Ishikawa (cell line): ENCODE results near the gene IP6K3.

ENCODE experiments used
- CEBPB ChIP-seq: IDR thresholded peaks from 2 replicates; pipeline ENCODE4 v1.6.1; 2012
- CREB1 ChIP-seq: IDR thresholded peaks from 2 replicates; pipeline ENCODE4 v1.6.1; 2012; ENCODE audit warnings: low read depth
- EGR1 ChIP-seq: IDR thresholded peaks from 2 replicates; pipeline ENCODE4 v1.6.1; 2012
- EP300 ChIP-seq: IDR thresholded peaks from 2 replicates; pipeline ENCODE4 v1.6.1; 2012; ENCODE audit warnings: borderline replicate concordance
- FOXM1 ChIP-seq: IDR thresholded peaks from 2 replicates; pipeline ENCODE4 v1.6.1; 2012; ENCODE audit warnings: low read depth, borderline replicate concordance
- NFIC ChIP-seq: IDR thresholded peaks from 2 replicates; pipeline ENCODE4 v1.6.1; 2012
- RAD21 ChIP-seq: IDR thresholded peaks from 2 replicates; pipeline ENCODE4 v1.6.1; 2012; ENCODE audit warnings: low read depth
- TAF1 ChIP-seq: IDR thresholded peaks from 2 replicates; pipeline ENCODE4 v1.6.1; 2012; ENCODE audit warnings: low read depth, mild to moderate bottlenecking
- TCF12 ChIP-seq: IDR thresholded peaks from 2 replicates; pipeline ENCODE4 v1.6.1; 2012; ENCODE audit warnings: low read depth
- TEAD4 ChIP-seq: IDR thresholded peaks from 2 replicates; pipeline ENCODE4 v1.6.1; 2012
- YY1 ChIP-seq: IDR thresholded peaks from 2 replicates; pipeline ENCODE4 v1.6.1; 2012; ENCODE audit warnings: low read depth
- ZBTB7A ChIP-seq: IDR thresholded peaks from 2 replicates; pipeline ENCODE4 v1.6.1; 2012; ENCODE audit warnings: low read depth
- TF ChIP-seq, protein P1 (sequence below): IDR thresholded peaks from 2 replicates; pipeline ENCODE4 v1.6.1; 2012
- TF ChIP-seq, protein P2 (sequence below): IDR thresholded peaks from 2 replicates; pipeline ENCODE4 v1.6.1; 2012
- TF ChIP-seq, protein P3 (sequence below): IDR thresholded peaks from 2 replicates; pipeline ENCODE4 v1.6.1; 2012; ENCODE audit warnings: low read depth, mild to moderate bottlenecking

IP6K3 gene

DNA sequence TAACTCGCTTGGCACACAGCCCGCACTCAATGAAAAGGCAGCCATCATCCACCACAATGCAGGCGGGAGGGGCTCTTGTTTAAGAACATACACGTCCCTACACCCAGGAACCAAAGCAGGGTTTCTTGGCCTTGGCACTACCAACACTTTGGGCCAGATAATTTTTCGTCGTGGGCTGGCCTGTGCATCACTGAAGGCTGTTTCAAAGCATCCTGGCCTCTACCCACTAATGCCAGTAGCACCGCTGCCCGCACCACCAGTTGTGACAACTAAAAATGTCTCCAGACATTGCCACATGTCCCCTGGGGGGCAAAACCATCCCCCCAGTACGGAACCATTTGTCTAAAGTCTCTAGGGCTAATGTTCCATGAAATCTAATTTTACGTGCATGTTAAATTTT is 48.2 kb downstream of the IP6K3 start:
- TF ChIP-seq EP300 (no peak), YY1 (no peak), EGR1 (no peak), ZBTB7A (no peak), FOXM1 (no peak), TEAD4 (no peak), NFIC (no peak), RAD21 (no peak), TCF12 (no peak), CEBPB (no peak), TAF1 (no peak)
- TF ChIP-seq, protein P1, sequence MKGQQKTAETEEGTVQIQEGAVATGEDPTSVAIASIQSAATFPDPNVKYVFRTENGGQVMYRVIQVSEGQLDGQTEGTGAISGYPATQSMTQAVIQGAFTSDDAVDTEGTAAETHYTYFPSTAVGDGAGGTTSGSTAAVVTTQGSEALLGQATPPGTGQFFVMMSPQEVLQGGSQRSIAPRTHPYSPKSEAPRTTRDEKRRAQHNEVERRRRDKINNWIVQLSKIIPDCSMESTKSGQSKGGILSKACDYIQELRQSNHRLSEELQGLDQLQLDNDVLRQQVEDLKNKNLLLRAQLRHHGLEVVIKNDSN: no peak
- TF ChIP-seq, protein P2, sequence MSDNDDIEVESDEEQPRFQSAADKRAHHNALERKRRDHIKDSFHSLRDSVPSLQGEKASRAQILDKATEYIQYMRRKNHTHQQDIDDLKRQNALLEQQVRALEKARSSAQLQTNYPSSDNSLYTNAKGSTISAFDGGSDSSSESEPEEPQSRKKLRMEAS: no peak
- TF ChIP-seq, protein P3, sequence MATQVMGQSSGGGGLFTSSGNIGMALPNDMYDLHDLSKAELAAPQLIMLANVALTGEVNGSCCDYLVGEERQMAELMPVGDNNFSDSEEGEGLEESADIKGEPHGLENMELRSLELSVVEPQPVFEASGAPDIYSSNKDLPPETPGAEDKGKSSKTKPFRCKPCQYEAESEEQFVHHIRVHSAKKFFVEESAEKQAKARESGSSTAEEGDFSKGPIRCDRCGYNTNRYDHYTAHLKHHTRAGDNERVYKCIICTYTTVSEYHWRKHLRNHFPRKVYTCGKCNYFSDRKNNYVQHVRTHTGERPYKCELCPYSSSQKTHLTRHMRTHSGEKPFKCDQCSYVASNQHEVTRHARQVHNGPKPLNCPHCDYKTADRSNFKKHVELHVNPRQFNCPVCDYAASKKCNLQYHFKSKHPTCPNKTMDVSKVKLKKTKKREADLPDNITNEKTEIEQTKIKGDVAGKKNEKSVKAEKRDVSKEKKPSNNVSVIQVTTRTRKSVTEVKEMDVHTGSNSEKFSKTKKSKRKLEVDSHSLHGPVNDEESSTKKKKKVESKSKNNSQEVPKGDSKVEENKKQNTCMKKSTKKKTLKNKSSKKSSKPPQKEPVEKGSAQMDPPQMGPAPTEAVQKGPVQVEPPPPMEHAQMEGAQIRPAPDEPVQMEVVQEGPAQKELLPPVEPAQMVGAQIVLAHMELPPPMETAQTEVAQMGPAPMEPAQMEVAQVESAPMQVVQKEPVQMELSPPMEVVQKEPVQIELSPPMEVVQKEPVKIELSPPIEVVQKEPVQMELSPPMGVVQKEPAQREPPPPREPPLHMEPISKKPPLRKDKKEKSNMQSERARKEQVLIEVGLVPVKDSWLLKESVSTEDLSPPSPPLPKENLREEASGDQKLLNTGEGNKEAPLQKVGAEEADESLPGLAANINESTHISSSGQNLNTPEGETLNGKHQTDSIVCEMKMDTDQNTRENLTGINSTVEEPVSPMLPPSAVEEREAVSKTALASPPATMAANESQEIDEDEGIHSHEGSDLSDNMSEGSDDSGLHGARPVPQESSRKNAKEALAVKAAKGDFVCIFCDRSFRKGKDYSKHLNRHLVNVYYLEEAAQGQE: no peak

DNA sequence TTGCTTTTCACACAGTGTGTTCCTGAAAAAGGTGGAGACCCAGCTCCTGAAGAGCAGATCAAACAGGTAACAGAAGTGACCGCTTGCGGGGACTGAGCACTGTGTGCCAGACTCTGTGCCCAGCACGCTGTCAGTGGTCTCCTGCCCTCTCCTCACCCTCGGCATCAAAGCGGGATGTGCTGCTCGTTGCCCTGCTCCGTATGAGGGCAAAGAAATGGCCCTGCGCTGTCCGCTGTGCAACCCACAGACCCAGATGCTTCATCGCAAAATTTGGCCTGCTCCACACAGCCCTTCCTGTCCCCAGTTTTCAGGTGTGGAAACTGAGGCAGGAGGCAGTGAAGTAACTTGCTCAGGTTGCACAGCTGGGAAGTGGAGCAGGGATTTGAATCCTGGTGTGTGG is 48.9 kb downstream of the IP6K3 start:
- TF ChIP-seq TAF1 (no peak), YY1 (no peak), ZBTB7A (no peak), EP300 (no peak), CREB1 (no peak), EGR1 (no peak), CEBPB (no peak), NFIC (no peak), FOXM1 (no peak), TEAD4 (no peak), RAD21 (no peak), TCF12 (no peak)
- TF ChIP-seq, protein P2: no peak
- TF ChIP-seq, protein P1: no peak
- TF ChIP-seq, protein P3: no peak

DNA sequence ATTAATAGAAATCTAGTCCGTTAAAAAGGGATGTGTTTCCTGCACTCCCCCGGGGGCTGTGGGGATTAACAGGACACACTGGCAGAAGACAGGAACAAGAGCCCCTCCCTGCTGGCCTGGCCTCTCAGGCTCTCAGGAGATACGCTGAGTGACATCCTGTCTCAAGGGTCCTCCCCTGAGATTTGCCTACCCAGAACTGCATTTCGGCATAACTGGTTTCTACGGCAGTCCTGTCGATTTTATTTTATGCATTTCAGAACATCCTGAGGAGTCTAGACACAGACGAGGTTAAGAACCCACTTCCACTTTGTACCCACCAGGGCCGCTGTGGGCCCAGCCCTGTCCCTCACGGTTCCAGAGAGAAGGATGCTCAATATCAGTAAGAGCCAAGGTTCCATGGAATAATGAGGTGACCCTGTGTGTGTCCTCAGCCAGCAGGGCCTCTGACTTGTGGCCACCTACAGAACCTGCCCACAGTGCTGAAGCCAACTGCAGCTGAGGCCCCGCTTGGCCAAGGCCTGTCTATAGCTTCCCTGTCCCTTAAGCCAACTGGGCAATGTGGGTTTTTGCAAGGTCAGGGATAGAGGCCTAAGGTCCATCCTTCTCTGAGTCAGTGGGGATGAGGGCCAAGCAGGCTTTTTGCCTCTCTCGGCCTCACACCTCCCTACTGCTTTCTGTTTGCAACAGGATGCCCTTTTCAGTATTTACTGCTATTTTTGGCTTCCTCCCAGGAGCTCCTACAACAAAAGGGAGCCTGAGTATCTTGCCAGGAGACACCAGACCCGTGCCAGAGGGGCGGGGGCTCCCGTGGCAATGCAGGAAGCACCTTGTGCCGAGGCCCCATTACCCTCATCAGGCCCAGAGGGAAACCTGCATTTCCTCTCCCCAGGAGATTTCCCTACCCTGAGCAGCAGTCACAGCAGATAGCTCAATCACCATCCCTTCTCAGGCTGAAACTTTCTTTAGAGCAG is 49.9 kb downstream of the IP6K3 start:
- TF ChIP-seq RAD21: no peak
- peak; percentile 80 for TF ChIP-seq NFIC
- TF ChIP-seq CEBPB: no peak
- TF ChIP-seq EP300: 0 out of 2 replicates have a peak, but pooled peaks have one; percentile 35
- no peak for TF ChIP-seq YY1
- TF ChIP-seq ZBTB7A: no peak
- peak; percentile 53 for TF ChIP-seq TCF12

DNA sequence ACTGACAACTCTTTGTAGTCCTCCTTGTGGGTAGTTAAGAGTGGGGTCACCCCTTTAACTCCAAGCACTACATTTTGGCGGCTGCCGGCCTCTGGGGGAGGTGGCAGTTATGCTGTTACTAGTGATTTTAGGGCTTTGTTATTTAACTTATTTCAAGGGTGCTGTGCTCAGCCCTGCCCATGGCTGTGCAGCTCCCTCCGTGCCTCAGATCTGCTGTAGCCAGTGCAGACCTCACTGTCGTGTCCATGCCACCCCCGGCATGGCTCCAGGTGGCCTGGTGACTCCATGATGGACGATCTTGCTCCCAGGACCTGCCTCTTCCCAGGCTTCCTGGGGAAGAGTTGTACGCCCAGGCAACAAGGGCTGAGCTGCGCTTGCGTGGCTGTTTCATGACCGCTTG is 50.6 kb downstream of the IP6K3 start:
- TF ChIP-seq, protein P3: no peak
- TF ChIP-seq TEAD4 (no peak), FOXM1 (no peak), CREB1 (no peak), ZBTB7A (no peak), YY1 (no peak), TCF12 (no peak), RAD21 (no peak), EGR1 (no peak), EP300 (no peak), NFIC (no peak), CEBPB (no peak), TAF1 (no peak)
- TF ChIP-seq, protein P1: no peak
- TF ChIP-seq, protein P2: no peak
